ENCODE results near the gene MRPL19.

GRCh38 chr2:75609937-75610508 lies 36.6 kb upstream of the MRPL19 start:
- TF ChIP-seq CTCF (IDR thresholded peaks at IDR 0.05; ENCODE audit: insufficient read depth, low read length) = no peak
- TF ChIP-seq POLR2AphosphoS5 (IDR thresholded peaks at IDR 0.05; ENCODE audit: low read depth) = no peak
- no peak for TF ChIP-seq GABPA (IDR thresholded peaks at IDR 0.05; ENCODE audit: low read depth)
